HepG2 (cell line): ENCODE data around the gene KIF2C. TPM values are rescaled to one million over a fixed set of nuclear protein-coding genes. Genes with fewer than 3 reads are reported as not detected.

Source experiments
- MED8 ChIP-seq: sonication (generic); formaldehyde crosslinking; IDR thresholded peaks from 2 replicates; pipeline ENCODE4 v1.8.1; 2023; ENCODE audit warnings: mild to moderate bottlenecking, missing genetic modification reagents; ENCODE audit not compliant: insufficient replicate concordance
- PCBP2 ChIP-seq: fragments of 200-400 bp; formaldehyde crosslinking; optimal IDR thresholded peaks from 2 replicates; pipeline ENCODE3; 2018; ENCODE audit warnings: low read length, low read depth; ENCODE audit not compliant: poor library complexity, severe bottlenecking
- ZBTB20 ChIP-seq: sonication (generic); formaldehyde crosslinking; IDR thresholded peaks from 2 replicates; pipeline ENCODE4 v1.8.1; 2023; ENCODE audit warnings: missing genetic modification reagents, low read depth, mild to moderate bottlenecking, borderline replicate concordance
- polyA plus RNA-seq, 8 experiments: library from polyadenylated mRNA; depleted of rRNA in 3 of 8; stranded (reverse) in 7 of 8; unstranded in 1 of 8; fragments of >200 nt; fragmentation: Illumina TruSeq in 4 of 8; extraction: Trizol in 4 of 8; gene quantifications; 2 replicates each; pipeline versions ENCODE4 v1.2.1 to v1.2.3, GENCODE V29; 2011 to 2016; ENCODE audit warnings: low read depth in 4 of 8, missing spikeins in 1 of 8, mixed read lengths in 1 of 8; ENCODE audit not compliant: insufficient read depth in 1 of 8
- total RNA-seq, 5 experiments: library from RNA; depleted of rRNA; stranded (reverse); fragments of >200 nt; fragmentation: Illumina TruSeq; extraction: Trizol; gene quantifications; 2 replicates each; pipeline ENCODE4 v1.2.3, GENCODE V29; 2016; ENCODE audit warnings: low read depth in 1 of 5
- TF ChIP-seq, protein P1 (sequence below): sonication (generic); formaldehyde crosslinking; conservative IDR thresholded peaks from 2 replicates; pipeline ENCODE4 v1.8.0; 2022; ENCODE audit warnings: mild to moderate bottlenecking, moderate library complexity, missing genetic modification reagents
- TF ChIP-seq, protein P2 (sequence below), 2 experiments: fragments of 450-650 bp in 1 of 2; sonication (generic) in 1 of 2; formaldehyde crosslinking in 1 of 2; IDR thresholded peaks; 2 replicates each; pipeline versions ENCODE4 v1.6.1 to v1.8.0; 2016 to 2022; ENCODE audit warnings: antibody characterized with exemption in 1 of 2, mild to moderate bottlenecking in 1 of 2, missing genetic modification reagents in 1 of 2
- TF ChIP-seq, protein P3 (sequence below): sonication (generic); formaldehyde crosslinking; IDR thresholded peaks from 2 replicates; pipeline ENCODE4 v1.5.1; 2020; ENCODE audit warnings: missing genetic modification reagents, mild to moderate bottlenecking, borderline replicate concordance
- TF ChIP-seq, protein P4 (sequence below): sonication (generic); formaldehyde crosslinking; IDR thresholded peaks from 2 replicates; pipeline ENCODE4 v1.4.0; 2020; ENCODE audit warnings: missing genetic modification reagents

The KIF2C gene
- total and polyA plus RNA-seq, 2 of the 13 experiments (the other 11 are each of a cell fraction or from before 2014, with no cell fraction given), result 29.7 to 53.7 TPM

DNA sequence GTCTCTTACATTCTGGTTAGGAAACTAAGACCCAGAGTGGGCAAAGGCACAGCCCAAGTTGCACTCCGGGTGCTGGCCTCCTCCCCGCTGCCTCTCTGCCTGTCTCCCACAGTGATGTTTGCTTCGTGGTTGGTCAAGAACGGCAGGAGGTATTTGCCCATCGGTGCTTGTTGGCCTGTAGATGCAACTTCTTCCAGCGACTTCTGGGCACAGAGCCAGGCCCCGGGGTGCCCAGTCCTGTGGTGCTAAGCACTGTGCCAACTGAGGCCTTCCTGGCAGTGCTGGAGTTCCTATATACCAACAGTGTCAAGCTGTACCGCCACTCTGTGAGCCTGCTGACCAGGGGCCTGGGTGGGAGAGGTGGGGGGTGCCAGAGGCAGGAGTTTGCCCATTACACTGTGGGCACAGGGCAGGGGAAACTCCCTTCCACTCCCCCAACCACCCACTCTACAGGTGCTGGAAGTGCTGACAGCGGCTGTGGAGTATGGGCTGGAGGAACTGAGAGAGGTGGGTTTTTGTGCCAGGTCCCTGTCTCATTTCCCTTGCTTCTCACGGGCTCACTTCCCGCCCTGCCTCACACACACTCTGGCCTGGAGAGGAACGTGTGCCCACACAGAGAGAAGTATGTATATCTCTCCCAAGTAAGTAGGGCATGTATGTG, 70.6 kb downstream of the KIF2C start (continued):
- TF ChIP-seq PCBP2, result no peak
- TF ChIP-seq, protein P1, sequence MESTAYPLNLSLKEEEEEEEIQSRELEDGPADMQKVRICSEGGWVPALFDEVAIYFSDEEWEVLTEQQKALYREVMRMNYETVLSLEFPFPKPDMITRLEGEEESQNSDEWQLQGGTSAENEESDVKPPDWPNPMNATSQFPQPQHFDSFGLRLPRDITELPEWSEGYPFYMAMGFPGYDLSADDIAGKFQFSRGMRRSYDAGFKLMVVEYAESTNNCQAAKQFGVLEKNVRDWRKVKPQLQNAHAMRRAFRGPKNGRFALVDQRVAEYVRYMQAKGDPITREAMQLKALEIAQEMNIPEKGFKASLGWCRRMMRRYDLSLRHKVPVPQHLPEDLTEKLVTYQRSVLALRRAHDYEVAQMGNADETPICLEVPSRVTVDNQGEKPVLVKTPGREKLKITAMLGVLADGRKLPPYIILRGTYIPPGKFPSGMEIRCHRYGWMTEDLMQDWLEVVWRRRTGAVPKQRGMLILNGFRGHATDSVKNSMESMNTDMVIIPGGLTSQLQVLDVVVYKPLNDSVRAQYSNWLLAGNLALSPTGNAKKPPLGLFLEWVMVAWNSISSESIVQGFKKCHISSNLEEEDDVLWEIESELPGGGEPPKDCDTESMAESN (CRISPR knock-in tag), result no peak
- no peak for TF ChIP-seq ZBTB20 (CRISPR knock-in tag)
- TF ChIP-seq, protein P2, sequence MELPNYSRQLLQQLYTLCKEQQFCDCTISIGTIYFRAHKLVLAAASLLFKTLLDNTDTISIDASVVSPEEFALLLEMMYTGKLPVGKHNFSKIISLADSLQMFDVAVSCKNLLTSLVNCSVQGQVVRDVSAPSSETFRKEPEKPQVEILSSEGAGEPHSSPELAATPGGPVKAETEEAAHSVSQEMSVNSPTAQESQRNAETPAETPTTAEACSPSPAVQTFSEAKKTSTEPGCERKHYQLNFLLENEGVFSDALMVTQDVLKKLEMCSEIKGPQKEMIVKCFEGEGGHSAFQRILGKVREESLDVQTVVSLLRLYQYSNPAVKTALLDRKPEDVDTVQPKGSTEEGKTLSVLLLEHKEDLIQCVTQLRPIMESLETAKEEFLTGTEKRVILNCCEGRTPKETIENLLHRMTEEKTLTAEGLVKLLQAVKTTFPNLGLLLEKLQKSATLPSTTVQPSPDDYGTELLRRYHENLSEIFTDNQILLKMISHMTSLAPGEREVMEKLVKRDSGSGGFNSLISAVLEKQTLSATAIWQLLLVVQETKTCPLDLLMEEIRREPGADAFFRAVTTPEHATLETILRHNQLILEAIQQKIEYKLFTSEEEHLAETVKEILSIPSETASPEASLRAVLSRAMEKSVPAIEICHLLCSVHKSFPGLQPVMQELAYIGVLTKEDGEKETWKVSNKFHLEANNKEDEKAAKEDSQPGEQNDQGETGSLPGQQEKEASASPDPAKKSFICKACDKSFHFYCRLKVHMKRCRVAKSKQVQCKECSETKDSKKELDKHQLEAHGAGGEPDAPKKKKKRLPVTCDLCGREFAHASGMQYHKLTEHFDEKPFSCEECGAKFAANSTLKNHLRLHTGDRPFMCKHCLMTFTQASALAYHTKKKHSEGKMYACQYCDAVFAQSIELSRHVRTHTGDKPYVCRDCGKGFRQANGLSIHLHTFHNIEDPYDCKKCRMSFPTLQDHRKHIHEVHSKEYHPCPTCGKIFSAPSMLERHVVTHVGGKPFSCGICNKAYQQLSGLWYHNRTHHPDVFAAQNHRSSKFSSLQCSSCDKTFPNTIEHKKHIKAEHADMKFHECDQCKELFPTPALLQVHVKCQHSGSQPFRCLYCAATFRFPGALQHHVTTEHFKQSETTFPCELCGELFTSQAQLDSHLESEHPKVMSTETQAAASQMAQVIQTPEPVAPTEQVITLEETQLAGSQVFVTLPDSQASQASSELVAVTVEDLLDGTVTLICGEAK (IDR thresholded peaks at IDR 0.05), result no peak
- TF ChIP-seq, protein P2 (CRISPR knock-in tag; IDR thresholded peaks at IDR 0.05), result no peak
- no peak for TF ChIP-seq MED8 (CRISPR knock-in tag)
- TF ChIP-seq, protein P3, sequence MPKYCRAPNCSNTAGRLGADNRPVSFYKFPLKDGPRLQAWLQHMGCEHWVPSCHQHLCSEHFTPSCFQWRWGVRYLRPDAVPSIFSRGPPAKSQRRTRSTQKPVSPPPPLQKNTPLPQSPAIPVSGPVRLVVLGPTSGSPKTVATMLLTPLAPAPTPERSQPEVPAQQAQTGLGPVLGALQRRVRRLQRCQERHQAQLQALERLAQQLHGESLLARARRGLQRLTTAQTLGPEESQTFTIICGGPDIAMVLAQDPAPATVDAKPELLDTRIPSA (CRISPR knock-in tag), result no peak
- TF ChIP-seq, protein P4, sequence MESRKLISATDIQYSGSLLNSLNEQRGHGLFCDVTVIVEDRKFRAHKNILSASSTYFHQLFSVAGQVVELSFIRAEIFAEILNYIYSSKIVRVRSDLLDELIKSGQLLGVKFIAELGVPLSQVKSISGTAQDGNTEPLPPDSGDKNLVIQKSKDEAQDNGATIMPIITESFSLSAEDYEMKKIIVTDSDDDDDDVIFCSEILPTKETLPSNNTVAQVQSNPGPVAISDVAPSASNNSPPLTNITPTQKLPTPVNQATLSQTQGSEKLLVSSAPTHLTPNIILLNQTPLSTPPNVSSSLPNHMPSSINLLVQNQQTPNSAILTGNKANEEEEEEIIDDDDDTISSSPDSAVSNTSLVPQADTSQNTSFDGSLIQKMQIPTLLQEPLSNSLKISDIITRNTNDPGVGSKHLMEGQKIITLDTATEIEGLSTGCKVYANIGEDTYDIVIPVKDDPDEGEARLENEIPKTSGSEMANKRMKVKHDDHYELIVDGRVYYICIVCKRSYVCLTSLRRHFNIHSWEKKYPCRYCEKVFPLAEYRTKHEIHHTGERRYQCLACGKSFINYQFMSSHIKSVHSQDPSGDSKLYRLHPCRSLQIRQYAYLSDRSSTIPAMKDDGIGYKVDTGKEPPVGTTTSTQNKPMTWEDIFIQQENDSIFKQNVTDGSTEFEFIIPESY (CRISPR knock-in tag), result no peak
